Activated T-cell treated with anti-CD3 and anti-CD28 coated beads, Interleukin-2, amount 50 U/mL, for 24 hours (primary cell): ENCODE results near the gene HTT.
"Not testable (repeated sequence)": the region's sequence is repeated elsewhere in the genome, so short reads cannot be mapped to it uniquely, and the experiment has no call there.

ENCODE experiments used
- DNase-seq: peaks from one replicate; pipeline ENCODE4 v3.0.0-alpha.2; 2020
- H3K27ac Mint-ChIP-seq: 2 replicates; pipeline ENCODE4 v1.8.0; 2020; ENCODE audit warnings: mild to moderate bottlenecking, mixed read lengths
- H3K27me3 Mint-ChIP-seq: 2 replicates; pipeline ENCODE4 v1.8.0; 2020; ENCODE audit warnings: mixed read lengths
- H3K36me3 Mint-ChIP-seq: 2 replicates; pipeline ENCODE4 v1.8.0; 2020; ENCODE audit warnings: low read depth, mixed read lengths
- H3K4me1 Mint-ChIP-seq: 2 replicates; pipeline ENCODE4 v1.8.0; 2020; ENCODE audit warnings: low read depth, mixed read lengths
- H3K4me3 Mint-ChIP-seq: 2 replicates; pipeline ENCODE4 v1.8.0; 2020; ENCODE audit warnings: mild to moderate bottlenecking, moderate library complexity, mixed read lengths
- H3K9me3 Mint-ChIP-seq: 2 replicates; pipeline ENCODE4 v1.8.0; 2020; ENCODE audit warnings: mixed read lengths

HTT gene

GRCh38 chr4:3087115-3087797 is 12.8 kb downstream of the HTT start:
- no peak for DNase-seq
- Mint-ChIP-seq H3K4me1 (peaks cover 66% of the 10 kb centered on the region), H3K27ac (peak overlapping the region; percentile 74), H3K4me3 (no peak overlapping the region), H3K27me3 (no peaks in the 10 kb centered on the region), H3K36me3 (peaks cover 53% of the 10 kb centered on the region), H3K9me3 (no peaks in the 10 kb centered on the region)

DNA sequence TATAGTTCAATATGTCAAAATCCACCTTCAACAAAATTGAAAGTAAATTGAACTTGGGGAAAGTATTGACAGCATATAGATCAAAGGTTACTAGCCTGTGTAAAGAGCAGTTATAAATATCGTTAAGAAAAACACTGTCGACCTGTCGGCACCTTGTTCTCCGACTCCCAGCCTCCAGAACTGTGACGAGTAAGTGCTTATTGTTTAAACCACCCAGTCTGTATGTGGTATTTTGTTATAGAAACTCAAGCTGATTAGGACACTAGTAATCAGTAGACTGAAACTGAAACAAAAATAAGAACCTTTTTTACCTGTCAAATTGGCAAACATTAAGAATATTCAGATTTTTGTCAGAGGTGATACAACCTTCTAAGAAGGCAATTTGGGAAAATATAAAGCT is 17.0 kb downstream of the HTT start:
- Mint-ChIP-seq H3K27me3 (no peaks in the 10 kb centered on the region), H3K27ac (peak overlapping the region; percentile 34), H3K9me3 (no peaks in the 10 kb centered on the region), H3K36me3 (peaks cover 76% of the 10 kb centered on the region), H3K4me3 (no peak overlapping the region), H3K4me1 (peaks cover 28% of the 10 kb centered on the region)
- no peak for DNase-seq

DNA sequence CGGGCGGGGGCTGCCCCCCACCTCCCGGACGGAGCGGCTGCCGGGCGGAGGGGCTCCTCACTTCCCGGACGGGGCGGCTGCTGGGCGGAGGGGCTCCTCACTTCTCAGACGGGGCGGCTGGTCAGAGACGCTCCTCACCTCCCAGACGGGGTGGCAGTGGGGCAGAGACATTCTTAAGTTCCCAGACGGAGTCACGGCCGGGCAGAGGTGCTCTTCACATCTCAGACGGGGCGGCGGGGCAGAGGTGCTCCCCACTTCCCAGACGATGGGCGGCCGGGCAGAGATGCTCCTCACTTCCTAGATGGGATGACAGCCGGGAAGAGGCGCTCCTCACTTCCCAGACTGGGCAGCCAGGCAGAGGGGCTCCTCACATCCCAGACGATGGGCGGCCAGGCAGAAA is 20.2 kb downstream of the HTT start:
- H3K4me3 Mint-ChIP-seq, H3K9me3 Mint-ChIP-seq, DNase-seq, H3K27me3 Mint-ChIP-seq, H3K27ac Mint-ChIP-seq: not testable (repeated sequence)
- peaks cover 16% of the 10 kb centered on the region for H3K4me1 Mint-ChIP-seq
- H3K36me3 Mint-ChIP-seq = peaks cover 70% of the 10 kb centered on the region

- H3K4me1 Mint-ChIP-seq = peaks cover 12% of the 10 kb centered on the region
- no peaks in the 10 kb centered on the region for H3K27me3 Mint-ChIP-seq
- no peak for DNase-seq
- H3K4me3 Mint-ChIP-seq = no peak overlapping the region
- H3K36me3 Mint-ChIP-seq = peaks cover 75% of the 10 kb centered on the region
- no peak overlapping the region for H3K27ac Mint-ChIP-seq
- H3K9me3 Mint-ChIP-seq = no peaks in the 10 kb centered on the region
Measured at GRCh38 chr4:3096202-3096601, 21.7 kb downstream of the HTT start.

GRCh38 chr4:3098346-3098745 is 23.9 kb downstream of the HTT start:
- H3K4me3 Mint-ChIP-seq = no peak overlapping the region
- H3K4me1 Mint-ChIP-seq = peaks cover 7% of the 10 kb centered on the region
- no peaks in the 10 kb centered on the region for H3K9me3 Mint-ChIP-seq
- peak overlapping the region; percentile 27 for H3K27ac Mint-ChIP-seq
- H3K27me3 Mint-ChIP-seq = no peaks in the 10 kb centered on the region
- no peak for DNase-seq
- H3K36me3 Mint-ChIP-seq = peaks cover 76% of the 10 kb centered on the region

- peak; percentile 95 for DNase-seq
- Mint-ChIP-seq H3K27ac (peak overlapping the region; percentile 84), H3K36me3 (peaks cover 85% of the 10 kb centered on the region), H3K27me3 (no peaks in the 10 kb centered on the region), H3K9me3 (no peaks in the 10 kb centered on the region), H3K4me1 (peaks cover 17% of the 10 kb centered on the region), H3K4me3 (no peak overlapping the region)
Measured at GRCh38 chr4:3106339-3107186, 32.1 kb downstream of the HTT start.

DNA sequence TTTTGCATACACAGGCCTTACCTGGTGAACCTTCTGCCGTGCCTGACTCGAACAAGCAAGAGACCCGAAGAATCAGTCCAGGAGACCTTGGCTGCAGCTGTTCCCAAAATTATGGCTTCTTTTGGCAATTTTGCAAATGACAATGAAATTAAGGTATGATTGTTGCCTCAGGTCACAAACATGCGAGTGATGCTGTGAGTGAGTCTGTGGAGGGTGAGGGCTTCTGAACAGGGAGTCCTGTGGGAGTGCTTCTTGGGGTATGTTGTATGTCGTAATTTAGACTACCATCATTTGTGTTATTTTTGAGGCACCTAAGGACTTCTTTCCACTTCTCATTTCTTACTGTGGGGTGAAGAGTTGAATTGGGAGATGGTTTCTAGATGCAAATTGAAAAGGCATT is 32.8 kb downstream of the HTT start:
- Mint-ChIP-seq H3K27me3 (no peaks in the 10 kb centered on the region), H3K27ac (peak overlapping the region; percentile 15), H3K4me3 (no peak overlapping the region), H3K4me1 (peaks cover 17% of the 10 kb centered on the region), H3K9me3 (no peaks in the 10 kb centered on the region), H3K36me3 (peaks cover 86% of the 10 kb centered on the region)
- no peak for DNase-seq

GRCh38 chr4:3107691-3108121 is 33.2 kb downstream of the HTT start:
- Mint-ChIP-seq H3K27me3 (no peaks in the 10 kb centered on the region), H3K4me1 (peaks cover 17% of the 10 kb centered on the region), H3K36me3 (peaks cover 86% of the 10 kb centered on the region), H3K9me3 (no peaks in the 10 kb centered on the region), H3K4me3 (no peak overlapping the region), H3K27ac (peak overlapping the region; percentile 15)
- no peak for DNase-seq

DNA sequence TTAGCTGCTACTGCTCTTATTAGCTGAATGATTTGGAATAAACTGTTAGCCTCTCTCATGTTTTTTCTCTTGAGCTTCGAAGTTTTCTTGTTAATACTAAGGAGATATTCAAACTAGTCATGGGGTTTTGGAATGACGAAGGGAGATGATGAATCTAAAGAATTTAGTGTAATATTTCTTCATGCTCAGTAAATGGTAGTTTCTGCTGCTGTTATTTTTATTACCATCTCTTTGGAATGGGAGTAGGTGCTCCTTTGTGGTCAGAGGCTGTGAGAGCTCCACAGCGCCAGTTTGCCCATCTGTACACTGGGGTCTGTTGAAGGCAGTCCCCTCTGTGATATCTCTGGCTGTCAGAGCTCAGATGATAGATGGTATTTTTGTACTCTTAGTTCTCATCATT is 33.7 kb downstream of the HTT start:
- peaks cover 88% of the 10 kb centered on the region for H3K36me3 Mint-ChIP-seq
- H3K9me3 Mint-ChIP-seq = no peaks in the 10 kb centered on the region
- H3K4me1 Mint-ChIP-seq = peaks cover 17% of the 10 kb centered on the region
- no peak overlapping the region for H3K4me3 Mint-ChIP-seq
- H3K27ac Mint-ChIP-seq = no peak overlapping the region
- no peaks in the 10 kb centered on the region for H3K27me3 Mint-ChIP-seq
- no peak for DNase-seq

- no peak for DNase-seq
- Mint-ChIP-seq H3K9me3 (no peaks in the 10 kb centered on the region), H3K36me3 (peaks cover 97% of the 10 kb centered on the region), H3K4me1 (peaks cover 14% of the 10 kb centered on the region), H3K27ac (no peak overlapping the region), H3K4me3 (no peak overlapping the region), H3K27me3 (no peaks in the 10 kb centered on the region)
Measured at GRCh38 chr4:3111461-3111860, 37.0 kb downstream of the HTT start.

- Mint-ChIP-seq H3K27me3 (no peaks in the 10 kb centered on the region), H3K9me3 (no peaks in the 10 kb centered on the region), H3K4me1 (peaks cover 8% of the 10 kb centered on the region), H3K36me3 (peaks cover 98% of the 10 kb centered on the region), H3K4me3 (no peak overlapping the region), H3K27ac (no peak overlapping the region)
- DNase-seq = no peak
Measured at GRCh38 chr4:3112201-3112600, 37.7 kb downstream of the HTT start.

DNA sequence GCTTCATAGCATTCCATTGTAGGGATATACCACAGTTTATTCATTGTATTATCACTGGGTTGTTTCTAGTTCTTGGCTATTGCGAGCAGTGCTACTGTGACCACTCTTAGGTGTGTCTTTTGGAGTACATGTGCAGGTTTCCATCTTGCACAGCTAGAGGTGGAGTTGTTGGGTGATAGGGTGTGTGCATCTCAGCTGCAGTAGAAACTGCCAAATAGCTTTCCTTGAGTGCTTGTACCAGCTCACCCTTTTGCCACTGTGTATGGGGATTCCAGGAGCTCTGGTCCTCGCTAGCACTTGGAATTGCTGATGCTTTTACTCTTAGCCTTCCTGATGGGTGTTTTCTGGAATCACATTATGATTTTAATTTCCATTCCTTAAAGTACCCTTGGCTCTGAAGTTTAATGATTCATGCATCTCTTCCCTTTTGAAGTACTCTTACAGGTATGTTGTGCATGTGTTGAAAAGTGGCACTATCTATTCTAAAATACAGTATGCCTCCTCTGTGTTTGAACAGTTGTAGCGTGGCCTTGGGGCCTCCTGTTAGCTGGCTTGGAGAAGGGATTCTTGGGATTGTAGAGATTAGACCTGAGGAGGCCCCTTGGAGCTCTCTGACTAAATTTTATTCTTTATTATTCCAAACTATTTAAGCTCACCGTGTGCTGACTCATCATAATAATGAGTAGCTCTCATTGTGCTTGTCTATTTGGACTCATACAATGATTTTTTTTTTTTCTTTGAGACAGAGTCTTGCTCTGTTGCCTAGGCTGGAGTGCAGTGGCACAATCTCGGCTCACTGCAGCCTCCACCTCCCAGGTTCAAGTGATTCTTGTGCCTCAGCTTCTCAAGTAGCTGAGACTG is 38.4 kb downstream of the HTT start:
- no peak for DNase-seq
- H3K4me3 Mint-ChIP-seq = no peak overlapping the region
- no peaks in the 10 kb centered on the region for H3K27me3 Mint-ChIP-seq
- peaks cover 4% of the 10 kb centered on the region for H3K4me1 Mint-ChIP-seq
- no peak overlapping the region for H3K27ac Mint-ChIP-seq
- peaks cover 98% of the 10 kb centered on the region for H3K36me3 Mint-ChIP-seq
- H3K9me3 Mint-ChIP-seq = no peaks in the 10 kb centered on the region

DNA sequence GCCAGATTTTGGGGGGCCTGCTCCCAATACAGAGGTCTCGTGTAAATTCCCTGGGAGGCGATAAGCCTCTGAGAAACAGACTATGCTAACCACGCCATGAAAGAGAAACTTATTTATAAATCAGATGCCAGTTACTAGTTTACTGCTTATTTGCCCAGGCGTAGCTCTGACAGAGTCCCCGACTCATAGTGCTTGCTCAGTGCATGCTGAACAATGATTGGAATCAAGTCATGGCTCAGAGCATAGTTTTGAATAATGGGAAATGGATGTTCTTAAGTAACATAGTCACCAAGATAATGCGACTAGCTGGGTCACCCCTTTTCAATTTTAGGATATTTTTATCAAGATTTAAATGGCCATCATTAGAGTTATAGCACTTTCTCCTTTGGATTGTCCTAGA is 39.9 kb downstream of the HTT start:
- no peaks in the 10 kb centered on the region for H3K9me3 Mint-ChIP-seq
- H3K36me3 Mint-ChIP-seq = peaks cover 99% of the 10 kb centered on the region
- no peak overlapping the region for H3K27ac Mint-ChIP-seq
- H3K4me1 Mint-ChIP-seq = peaks cover 4% of the 10 kb centered on the region
- no peak for DNase-seq
- H3K27me3 Mint-ChIP-seq = no peaks in the 10 kb centered on the region
- no peak overlapping the region for H3K4me3 Mint-ChIP-seq

- Mint-ChIP-seq H3K27me3 (no peaks in the 10 kb centered on the region), H3K4me3 (no peak overlapping the region), H3K36me3 (peaks cover 98% of the 10 kb centered on the region), H3K27ac (no peak overlapping the region), H3K9me3 (no peaks in the 10 kb centered on the region), H3K4me1 (peaks cover 4% of the 10 kb centered on the region)
- DNase-seq = no peak
Measured at GRCh38 chr4:3115637-3116270, 41.3 kb downstream of the HTT start.
